Measurements from ENCODE around the gene CDK5. TPM values are rescaled to one million over a fixed set of nuclear protein-coding genes. Genes with fewer than 3 reads are reported as not detected.
A peak's percentile ranks its signal among the peaks of the same experiment; 100 is the strongest.

The CDK5 gene
- total RNA-seq, 1 donor = 17.0 TPM

- peak; percentile 99 for DNase-seq (ENCODE audit: insufficient read length, low spot score, missing footprints)
- Histone ChIP-seq H2AFZ (ENCODE audit: low read length) (peak within 1 kb of the TSS; percentile 93), H3K36me3 (ENCODE audit: insufficient read depth, low read length) (peaks cover 3% of the 10 kb centered on the region)
These were observed 1.8 kb upstream of the CDK5 start, which contains the start of gene SLC4A2 for GRCh38 chr7:151059367-151060112. TSS of gene SLC4A2 (plus strand) at chr7:151059589. CDS start at chr7:151061988, 2,399 bp downstream.

GRCh38 chr7:151058781-151059366 lies 1.2 kb upstream of the CDK5 start:
- Histone ChIP-seq H3K27me3 (ENCODE audit: insufficient read depth, low read length) (no peaks in the 10 kb centered on the region), H4K20me1 (ENCODE audit: insufficient read depth, low read length) (peaks cover 21% of the 10 kb centered on the region), H3K36me3 (ENCODE audit: insufficient read depth, low read length) (no peaks in the 10 kb centered on the region), H3K9me3 (ENCODE audit: low read depth, low read length) (no peaks in the 10 kb centered on the region), H3K27ac (ENCODE audit: low read depth, low read length) (peak overlapping the region; percentile 93), H2AFZ (ENCODE audit: low read length) (peak overlapping the region; percentile 93), H3K4me2 (ENCODE audit: insufficient read depth, low read length) (peak overlapping the region; percentile 100), H3K4me3 (ENCODE audit: insufficient read depth, low read length) (peak overlapping the region; percentile 91), H3K4me1 (ENCODE audit: insufficient read depth, low read length) (peaks cover 48% of the 10 kb centered on the region), H3K79me2 (ENCODE audit: insufficient read depth, low read length) (peaks cover 35% of the 10 kb centered on the region)
- DNase-seq (ENCODE audit: insufficient read length, low spot score, missing footprints) = no peak
- TF ChIP-seq CTCF (IDR thresholded peaks at IDR 0.05; ENCODE audit: extremely low read depth, low read depth, low read length) = no peak

More at GRCh38 chr7:151059367-151060112, 1.8 kb upstream of the CDK5 start, which contains the start of gene SLC4A2:
- no peaks in the 10 kb centered on the region for H3K9me3 ChIP-seq (ENCODE audit: low read depth, low read length)
- H3K27me3 ChIP-seq (ENCODE audit: insufficient read depth, low read length) = no peaks in the 10 kb centered on the region
- peak; percentile 30 for TF ChIP-seq CTCF (IDR thresholded peaks at IDR 0.05; ENCODE audit: extremely low read depth, low read depth, low read length)
- H3K27ac ChIP-seq (ENCODE audit: low read depth, low read length) = peak within 1 kb of the TSS; percentile 93
- peaks cover 38% of the 10 kb centered on the region for H3K79me2 ChIP-seq (ENCODE audit: insufficient read depth, low read length)
- peak within 1 kb of the TSS; percentile 100 for H3K4me2 ChIP-seq (ENCODE audit: insufficient read depth, low read length)
- peaks cover 21% of the 10 kb centered on the region for H4K20me1 ChIP-seq (ENCODE audit: insufficient read depth, low read length)
- H3K4me1 ChIP-seq (ENCODE audit: insufficient read depth, low read length) = peaks cover 48% of the 10 kb centered on the region
- peak within 1 kb of the TSS; percentile 91 for H3K4me3 ChIP-seq (ENCODE audit: insufficient read depth, low read length)

GRCh38 chr7:151057989-151058780 lies 488 bp upstream of the CDK5 start:
- Histone ChIP-seq H3K4me1 (ENCODE audit: insufficient read depth, low read length) (peaks cover 48% of the 10 kb centered on the region), H3K4me2 (ENCODE audit: insufficient read depth, low read length) (peak overlapping the region; percentile 100), H3K79me2 (ENCODE audit: insufficient read depth, low read length) (peaks cover 30% of the 10 kb centered on the region), H3K36me3 (ENCODE audit: insufficient read depth, low read length) (no peaks in the 10 kb centered on the region), H3K9me3 (ENCODE audit: low read depth, low read length) (no peaks in the 10 kb centered on the region), H3K27me3 (ENCODE audit: insufficient read depth, low read length) (no peaks in the 10 kb centered on the region), H4K20me1 (ENCODE audit: insufficient read depth, low read length) (peaks cover 16% of the 10 kb centered on the region), H3K27ac (ENCODE audit: low read depth, low read length) (peak overlapping the region; percentile 93), H2AFZ (ENCODE audit: low read length) (peak overlapping the region; percentile 93), H3K4me3 (ENCODE audit: insufficient read depth, low read length) (peak overlapping the region; percentile 91)
- peak; percentile 100 for DNase-seq (ENCODE audit: insufficient read length, low spot score, missing footprints)
- TF ChIP-seq CTCF (IDR thresholded peaks at IDR 0.05; ENCODE audit: extremely low read depth, low read depth, low read length) = no peak
